ENCODE data around the gene AKT1.

- TF ChIP-seq EZH2phosphoT487 (IDR thresholded peaks at IDR 0.05; ENCODE audit: insufficient read depth, low read depth) (no peak), EZH2 (IDR thresholded peaks at IDR 0.05; ENCODE audit: insufficient read depth, poor library complexity, severe bottlenecking) (no peak)
Observed at GRCh38 chr14:104806625-104807465, 11.3 kb upstream of the AKT1 start.
